ENCODE results near the gene PKNOX2. TPM values are rescaled to one million over a fixed set of nuclear protein-coding genes. Genes with fewer than 3 reads are reported as not detected.

The PKNOX2 gene
- total RNA-seq, 2 experiments from 2014 or later, result not detected

- no peak for DNase-seq (ENCODE audit: low spot score)
- Histone ChIP-seq H3K4me1 (ENCODE audit: insufficient read depth, low read length, poor library complexity, severe bottlenecking) (no peaks in the 10 kb centered on the region), H3K27ac (ENCODE audit: low read depth, low read length, poor library complexity, severe bottlenecking) (no peak overlapping the region), H3K4me3 (ENCODE audit: low read depth, low read length, poor library complexity, severe bottlenecking) (no peak overlapping the region), H3K9me2 (ENCODE audit: insufficient read depth, low read length) (no peaks in the 10 kb centered on the region), H4K20me1 (ENCODE audit: insufficient read depth, low read length) (no peaks in the 10 kb centered on the region), H3K36me3 (ENCODE audit: insufficient read depth, low read length) (no peaks in the 10 kb centered on the region), H2AFZ (ENCODE audit: low read length) (no peak overlapping the region), H3K79me2 (ENCODE audit: insufficient read depth, low read depth, low read length) (no peaks in the 10 kb centered on the region), H3K4me2 (ENCODE audit: low read length) (no peak overlapping the region), H3K9me3 (ENCODE audit: low read length) (no peaks in the 10 kb centered on the region)
- TF ChIP-seq EZH2phosphoT487 (IDR thresholded peaks at IDR 0.05; ENCODE audit: borderline replicate concordance, low read depth, low read length) (no peak), CTCF (conservative IDR thresholded peaks at IDR 0.05; ENCODE audit: low read length) (no peak)
- ChIA-PET POLR2A (interaction anchor here (1.4 kb wide), 1 partner anchor 15 kb away, joined by 3 read pairs; no protein-coding TSS in a partner anchor), CTCF (ENCODE audit: unreplicated experiment) (no interaction called here)
- no TSS peak for BruUV-seq (replicated peaks)
- intact Hi-C loops (cut with micrococcal nuclease; ENCODE audit: unreplicated experiment), result no loop called here
These were observed 208.4 kb downstream of the PKNOX2 start for GRCh38 chr11:125372911-125373310.

- H4K20me1 ChIP-seq (ENCODE audit: insufficient read depth, low read length), result no peaks in the 10 kb centered on the region
- no peak for DNase-seq (ENCODE audit: low spot score)
- intact Hi-C loops (cut with micrococcal nuclease; ENCODE audit: unreplicated experiment), result no loop called here
- POLR2A ChIA-PET, result interaction anchor here (0.6 kb wide), 2 partner anchors 22 to 522 kb away, joined by 3 read pairs; no protein-coding TSS in a partner anchor
- H3K27ac ChIP-seq (ENCODE audit: low read depth, low read length, poor library complexity, severe bottlenecking), result no peak overlapping the region
- no peak overlapping the region for H3K4me2 ChIP-seq (ENCODE audit: low read length)
- no peaks in the 10 kb centered on the region for H3K79me2 ChIP-seq (ENCODE audit: insufficient read depth, low read depth, low read length)
- no peaks in the 10 kb centered on the region for H3K9me2 ChIP-seq (ENCODE audit: insufficient read depth, low read length)
- BruUV-seq (replicated peaks), result no TSS peak
- CTCF ChIA-PET (ENCODE audit: unreplicated experiment), result no interaction called here
- no peaks in the 10 kb centered on the region for H3K4me1 ChIP-seq (ENCODE audit: insufficient read depth, low read length, poor library complexity, severe bottlenecking)
- H3K9me3 ChIP-seq (ENCODE audit: low read length), result no peaks in the 10 kb centered on the region
- H3K36me3 ChIP-seq (ENCODE audit: insufficient read depth, low read length), result no peaks in the 10 kb centered on the region
- no peak overlapping the region for H2AFZ ChIP-seq (ENCODE audit: low read length)
- no peak overlapping the region for H3K4me3 ChIP-seq (ENCODE audit: low read depth, low read length, poor library complexity, severe bottlenecking)
- no peak for TF ChIP-seq CTCF (conservative IDR thresholded peaks at IDR 0.05; ENCODE audit: low read length)
- no peak for TF ChIP-seq EZH2phosphoT487 (IDR thresholded peaks at IDR 0.05; ENCODE audit: borderline replicate concordance, low read depth, low read length)
These were observed 209.2 kb downstream of the PKNOX2 start for GRCh38 chr11:125373426-125374391.

- no peak for DNase-seq (ENCODE audit: low spot score)
- no peak for TF ChIP-seq CTCF (conservative IDR thresholded peaks at IDR 0.05; ENCODE audit: low read length)
- no peak for TF ChIP-seq EZH2phosphoT487 (IDR thresholded peaks at IDR 0.05; ENCODE audit: borderline replicate concordance, low read depth, low read length)
- no peaks in the 10 kb centered on the region for H4K20me1 ChIP-seq (ENCODE audit: insufficient read depth, low read length)
- no TSS peak for BruUV-seq (replicated peaks)
- no peak overlapping the region for H3K4me2 ChIP-seq (ENCODE audit: low read length)
- ChIA-PET CTCF (ENCODE audit: unreplicated experiment) (no interaction called here), POLR2A (interaction anchor here (0.6 kb wide), 2 partner anchors 22 to 437 kb away, joined by 3 read pairs; no protein-coding TSS in a partner anchor)
- H3K27ac ChIP-seq (ENCODE audit: low read depth, low read length, poor library complexity, severe bottlenecking), result no peak overlapping the region
- intact Hi-C loops (cut with micrococcal nuclease; ENCODE audit: unreplicated experiment), result no loop called here
- H3K36me3 ChIP-seq (ENCODE audit: insufficient read depth, low read length), result no peaks in the 10 kb centered on the region
- no peaks in the 10 kb centered on the region for H3K9me3 ChIP-seq (ENCODE audit: low read length)
- H3K4me1 ChIP-seq (ENCODE audit: insufficient read depth, low read length, poor library complexity, severe bottlenecking), result no peaks in the 10 kb centered on the region
- H3K9me2 ChIP-seq (ENCODE audit: insufficient read depth, low read length), result no peaks in the 10 kb centered on the region
- H3K4me3 ChIP-seq (ENCODE audit: low read depth, low read length, poor library complexity, severe bottlenecking), result no peak overlapping the region
- no peaks in the 10 kb centered on the region for H3K79me2 ChIP-seq (ENCODE audit: insufficient read depth, low read depth, low read length)
- no peak overlapping the region for H2AFZ ChIP-seq (ENCODE audit: low read length)
These were observed 209.8 kb downstream of the PKNOX2 start for GRCh38 chr11:125374398-125374797.

Measured in OCI-LY7 (cell line).